NB4 (cell line): Measurements from ENCODE around the gene DOCK7.

Source experiments
- CTCF ChIP-seq: IDR thresholded peaks from one replicate; pipeline ENCODE4 v1.5.1; 2012; ENCODE audit warnings: low read depth, low read length
- POLR2A ChIP-seq: IDR thresholded peaks from 2 replicates; pipeline ENCODE4 v1.6.1; 2011; ENCODE audit warnings: mild to moderate bottlenecking; ENCODE audit not compliant: insufficient read length; ENCODE audit errors: extremely low read depth

DNA sequence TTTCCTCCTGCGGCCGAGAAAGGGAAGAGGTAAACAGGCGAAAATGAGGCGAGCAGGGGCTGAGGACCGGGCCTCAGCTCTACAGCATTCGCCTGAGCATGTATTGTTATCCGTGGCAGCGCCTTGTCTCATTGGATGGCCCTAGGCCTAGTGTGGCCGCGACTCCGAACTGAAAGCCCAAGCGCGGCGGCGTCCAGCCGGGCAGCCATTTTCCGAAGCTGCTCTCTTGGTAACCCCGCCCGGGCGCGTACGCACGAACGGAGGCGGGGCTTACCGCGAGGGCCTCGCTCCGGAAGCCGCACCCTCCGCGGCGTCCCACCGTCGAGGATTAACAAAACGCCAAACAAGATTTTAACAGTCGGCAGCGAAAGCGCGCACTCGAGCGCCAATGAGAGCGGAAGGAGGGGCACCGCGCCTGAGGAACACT lies 252.1 kb downstream of the DOCK7 start:
- TF ChIP-seq POLR2A (peak; percentile 93), CTCF (no peak)
